ENCODE data around the gene UBXN4. TPM values are rescaled to one million over a fixed set of nuclear protein-coding genes. Genes with fewer than 3 reads are reported as not detected.
A peak's percentile ranks its signal among the peaks of the same experiment; 100 is the strongest.

UBXN4 gene
- total and polyA plus RNA-seq, 2 of the 13 experiments (the other 11 are each of a cell fraction or from before 2014, with no cell fraction given): 74.2 to 104 TPM

- H3K4me2 ChIP-seq (ENCODE audit: low read depth, low read length): no peak overlapping the region
- in situ Hi-C loops (cut with HindIII; ENCODE audit: extremely low pct_ligation_motif_present, low pct_unique_long_range_greater_than_20kb) (no loop called here), intact Hi-C loops (cut with micrococcal nuclease; ENCODE audit: unreplicated experiment) (no loop called here)
- ATAC-seq: peak; percentile 64
- no TSS peak for BruUV-seq (replicated peaks)
- no peak overlapping the region for H3K27ac ChIP-seq (ENCODE audit: extremely low read length, insufficient read depth, low read length)
- no peak for DNase-seq (ENCODE audit: low spot score)
- 31% methylated on average over 6 of the region's 11 CpGs for WGBS (ENCODE audit: low lambda C conversion rate)
- no peak for TF ChIP-seq MIER3 (CRISPR knock-in tag; IDR thresholded peaks at IDR 0.05; ENCODE audit: borderline replicate concordance)
- TF ChIP-seq ZNF558 (CRISPR knock-in tag; IDR thresholded peaks at IDR 0.05; ENCODE audit: borderline replicate concordance): no peak
- TF ChIP-seq GABPB1 (CRISPR knock-in tag; IDR thresholded peaks at IDR 0.05): no peak
- TF ChIP-seq MBNL3 (CRISPR knock-in tag; conservative IDR thresholded peaks at IDR 0.05): no peak
- TF ChIP-seq ZSCAN9 (CRISPR knock-in tag; IDR thresholded peaks at IDR 0.05; ENCODE audit: borderline replicate concordance): no peak
- TF ChIP-seq IRX3 (CRISPR knock-in tag; IDR thresholded peaks at IDR 0.05; ENCODE audit: borderline replicate concordance, low read depth): no peak
- no peak for TF ChIP-seq ZNF256 (CRISPR knock-in tag; conservative IDR thresholded peaks at IDR 0.05)
- H4K20me1 ChIP-seq (ENCODE audit: insufficient read depth, low read length): no peaks in the 10 kb centered on the region
- no peak overlapping the region for H2AFZ ChIP-seq (ENCODE audit: low read length)
- H3K27me3 ChIP-seq (ENCODE audit: control insufficient read depth in 1 of 2, insufficient read depth in 2 of 2, low read length in 2 of 2): peaks cover 0 to 12% of the 10 kb centered on the region in 2 experiments; a peak in 3 of 5 replicates
- ChIA-PET CTCF (ENCODE audit: low intra/inter-chr PET ratio, low total read pairs) (no interaction called here), POLR2A (no interaction called here)
- H3K79me2 ChIP-seq (ENCODE audit: insufficient read depth, low read length): no peaks in the 10 kb centered on the region
- H3K9me3 ChIP-seq (ENCODE audit: low read length): no peaks in the 10 kb centered on the region; the same call in 1 of the 2 replicates
- no peak overlapping the region for H3K9ac ChIP-seq (ENCODE audit: insufficient read depth, low read depth, low read length)
- no peak for FAIRE-seq
- H3K4me3 ChIP-seq (replicated peaks in 1 of 3; ENCODE audit: insufficient read depth in 1 of 3, low read depth in 2 of 3, low read length in 3 of 3): peak overlapping the region in 1 of 3 experiments; percentile 2; a peak in 1 of 6 replicates
- H3K4me1 ChIP-seq (ENCODE audit: insufficient read depth, low read length): no peaks in the 10 kb centered on the region
- H3K36me3 ChIP-seq (replicated peaks in 1 of 2; ENCODE audit: control insufficient read depth in 1 of 2, insufficient read depth in 2 of 2, low read length in 2 of 2): no peaks in the 10 kb centered on the region
Observed at GRCh38 chr2:135825550-135826176, 84.0 kb downstream of the UBXN4 start.

GRCh38 chr2:135826544-135826943, 84.9 kb downstream of the UBXN4 start:
- DNase-seq (ENCODE audit: low spot score) (no peak), ATAC-seq (no peak), FAIRE-seq (no peak)
- no peak overlapping the region for H2AFZ ChIP-seq (ENCODE audit: low read length)
- WGBS (ENCODE audit: low lambda C conversion rate): 58% methylated on average over 6 of the region's 6 CpGs
- ChIA-PET POLR2A (no interaction called here), CTCF (ENCODE audit: low intra/inter-chr PET ratio, low total read pairs) (no interaction called here)
- H3K4me2 ChIP-seq (ENCODE audit: low read depth, low read length): no peak overlapping the region
- peaks cover 2 to 12% of the 10 kb centered on the region in 2 experiments; a peak in 3 of 5 replicates for H3K27me3 ChIP-seq (ENCODE audit: control insufficient read depth in 1 of 2, insufficient read depth in 2 of 2, low read length in 2 of 2)
- no peaks in the 10 kb centered on the region for H3K36me3 ChIP-seq (replicated peaks in 1 of 2; ENCODE audit: control insufficient read depth in 1 of 2, insufficient read depth in 2 of 2, low read length in 2 of 2)
- no peak overlapping the region for H3K4me3 ChIP-seq (replicated peaks in 1 of 3; ENCODE audit: insufficient read depth in 1 of 3, low read depth in 2 of 3, low read length in 3 of 3)
- BruUV-seq (replicated peaks): no TSS peak
- H3K9me3 ChIP-seq (ENCODE audit: low read length): no peaks in the 10 kb centered on the region; the same call in 1 of the 2 replicates
- no peaks in the 10 kb centered on the region for H3K79me2 ChIP-seq (ENCODE audit: insufficient read depth, low read length)
- H3K27ac ChIP-seq (ENCODE audit: extremely low read length, insufficient read depth, low read length): no peak overlapping the region
- 0 out of 2 replicates have a peak, but pooled peaks cover 5% of the 10 kb centered on the region for H3K4me1 ChIP-seq (ENCODE audit: insufficient read depth, low read length)
- no peak overlapping the region for H3K9ac ChIP-seq (ENCODE audit: insufficient read depth, low read depth, low read length)
- H4K20me1 ChIP-seq (ENCODE audit: insufficient read depth, low read length): no peaks in the 10 kb centered on the region
- intact Hi-C loops (cut with micrococcal nuclease; ENCODE audit: unreplicated experiment): no loop called here
- in situ Hi-C loops (cut with HindIII; ENCODE audit: extremely low pct_ligation_motif_present, low pct_unique_long_range_greater_than_20kb): no loop called here
- TF ChIP-seq ZNF639 (CRISPR knock-in tag; conservative IDR thresholded peaks at IDR 0.05): no peak
- TF ChIP-seq ZNF160 (CRISPR knock-in tag; IDR thresholded peaks at IDR 0.05): no peak
- TF ChIP-seq IRX3 (CRISPR knock-in tag; IDR thresholded peaks at IDR 0.05; ENCODE audit: borderline replicate concordance, low read depth): no peak
- TF ChIP-seq BRD4 (CRISPR knock-in tag; IDR thresholded peaks at IDR 0.05): no peak
- no peak for TF ChIP-seq HOXA7 (CRISPR knock-in tag; IDR thresholded peaks at IDR 0.05)
- TF ChIP-seq CSRNP1 (CRISPR knock-in tag; IDR thresholded peaks at IDR 0.05): no peak

Measured in HepG2 (cell line).